GM12878 (cell line): ENCODE results near the gene MYBPC1. TPM values are rescaled to one million over a fixed set of nuclear protein-coding genes. Genes with fewer than 3 reads are reported as not detected.

Experiments
- ATAC-seq: fragments of 200-7000 bp; cut with Tn5 transposase; 3 replicates; pipeline ENCODE4 v1.9.1; 2020; ENCODE audit warnings: mild to moderate bottlenecking, moderate library complexity
- BruUV-seq: library from RNA; stranded (reverse); fragments of 400-500 nt; replicated peaks from 2 replicates; lab custom pipeline; 2021; lab: Mats Ljungman, UMichigan
- CTCF ChIA-PET: fragments of 300-600 bp; sonication (Branson Sonifier 250); formaldehyde crosslinking; extraction: SDS; loops from one replicate; lab custom pipeline; 2021; ENCODE audit warnings: inconsistent platforms; lab: Yijun Ruan, JAX
- POLR2A ChIA-PET: fragments of 350-600 bp; formaldehyde crosslinking; extraction: SDS; loops from one replicate; lab custom pipeline; 2021; ENCODE audit warnings: inconsistent platforms; lab: Charles Lee
- RAD21 ChIA-PET: fragments of 300-600 bp; sonication (Branson Sonifier 250); formaldehyde crosslinking; loops from one replicate; lab custom pipeline; 2023; ENCODE audit warnings: antibody characterized with exemption; ENCODE audit not compliant: unreplicated experiment; lab: Charles Lee
- SMC1A ChIA-PET: fragments of 300-600 bp; sonication (Branson Sonifier 250); formaldehyde crosslinking; loops from one replicate; lab custom pipeline; 2023; ENCODE audit not compliant: unreplicated experiment, uncharacterized antibody; lab: Charles Lee
- DNase-seq: peaks from one replicate; pipeline ENCODE4 v3.0.0-alpha.2; 2011; ENCODE audit warnings: low read depth, low spot score
- FAIRE-seq: peaks from 3 replicates; lab custom pipeline; 2011; peaks lifted over from hg19 to GRCh38; lab: Jason Lieb, UNC
- H2AFZ ChIP-seq: 2 replicates; pipeline ENCODE4 v1.6.0; 2011; ENCODE audit warnings: low read depth, low read length, control low read depth; ENCODE audit not compliant: control insufficient read depth
- H3K27ac ChIP-seq: 2 replicates; pipeline ENCODE4 v1.5.1; 2011; ENCODE audit warnings: control low read depth; ENCODE audit not compliant: control insufficient read depth, insufficient read depth
- H3K27me3 ChIP-seq, 2 experiments: replicated peaks in 1 of 2; 2 replicates each; pipeline versions ENCODE4 v1.6.0 to v1.6.1; 2011; ENCODE audit warnings: low read length in 1 of 2; ENCODE audit not compliant: control insufficient read depth in 2 of 2, insufficient read depth in 2 of 2
- H3K36me3 ChIP-seq, 2 experiments: 2 replicates each; pipeline ENCODE4 v1.5.1; 2011; ENCODE audit warnings: low read length in 1 of 2; ENCODE audit not compliant: control insufficient read depth in 2 of 2, insufficient read depth in 2 of 2
- H3K4me1 ChIP-seq: 2 replicates; pipeline ENCODE4 v1.6.1; 2011; ENCODE audit warnings: mild to moderate bottlenecking, low read length, moderate library complexity, mixed read lengths; ENCODE audit not compliant: control insufficient read depth, insufficient read depth
- H3K4me2 ChIP-seq: 2 replicates; pipeline ENCODE4 v1.6.0; 2011; ENCODE audit warnings: control low read depth; ENCODE audit not compliant: control insufficient read depth, insufficient read depth
- H3K4me3 ChIP-seq: fragments of 200-600 bp; sonication (generic); 2 replicates; pipeline ENCODE4 v1.5.1; 2016
- H3K79me2 ChIP-seq: 2 replicates; pipeline ENCODE4 v1.6.0; 2011; ENCODE audit warnings: low read length; ENCODE audit not compliant: control insufficient read depth, insufficient read depth
- H3K9ac ChIP-seq: 2 replicates; pipeline ENCODE4 v1.8.0; 2011; ENCODE audit warnings: low read length, control low read depth, mixed read lengths; ENCODE audit not compliant: control insufficient read depth, insufficient read depth
- H3K9me3 ChIP-seq: replicated peaks from 3 replicates; pipeline ENCODE4 v1.5.1; 2011; ENCODE audit warnings: mild to moderate bottlenecking, low read length; ENCODE audit not compliant: control insufficient read depth, insufficient read depth
- H4K20me1 ChIP-seq: 2 replicates; pipeline ENCODE4 v1.6.0; 2011; ENCODE audit not compliant: control insufficient read depth, insufficient read depth
- ATF3 ChIP-seq: IDR thresholded peaks from 2 replicates; pipeline ENCODE4 v1.6.1; 2011; ENCODE audit warnings: low read depth, mild to moderate bottlenecking, low read length, moderate library complexity, borderline replicate concordance; ENCODE audit errors: extremely low read depth
- CBFB ChIP-seq: IDR thresholded peaks from 2 replicates; pipeline ENCODE4 v1.6.1; 2016; ENCODE audit warnings: antibody characterized with exemption, low read depth
- HDAC6 ChIP-seq: fragments of 200-600 bp; sonication (generic); IDR thresholded peaks from one replicate; pipeline ENCODE4 v1.8.0; 2017; ENCODE audit warnings: antibody characterized with exemption; ENCODE audit not compliant: unreplicated experiment
- MLLT1 ChIP-seq: fragments of 450-650 bp; IDR thresholded peaks from 2 replicates; pipeline ENCODE4 v1.6.1; 2016; ENCODE audit warnings: mild to moderate bottlenecking
- MYC ChIP-seq: IDR thresholded peaks from 2 replicates; pipeline ENCODE4 v1.6.1; 2011; ENCODE audit warnings: mild to moderate bottlenecking, low read length, moderate library complexity, inconsistent platforms; ENCODE audit not compliant: insufficient read depth, insufficient replicate concordance, insufficient read length, severe bottlenecking
- POLR2A ChIP-seq: IDR thresholded peaks from 2 replicates; pipeline ENCODE4 v1.6.1; 2011; ENCODE audit warnings: low read depth, mild to moderate bottlenecking, low read length
- RCOR1 ChIP-seq: conservative IDR thresholded peaks from 2 replicates; pipeline ENCODE4 v1.6.1; 2012; ENCODE audit warnings: low read depth, low read length, improper control_type of control experiment
- RELB ChIP-seq: fragments of 450-650 bp; IDR thresholded peaks from 2 replicates; pipeline ENCODE4 v1.6.1; 2017; ENCODE audit warnings: low read depth, mild to moderate bottlenecking, moderate library complexity
- REST ChIP-seq: IDR thresholded peaks from 2 replicates; pipeline ENCODE4 v1.6.1; 2012; ENCODE audit warnings: mild to moderate bottlenecking, low read depth, low read length
- SKIL ChIP-seq: fragments of 450-650 bp; IDR thresholded peaks from 2 replicates; pipeline ENCODE4 v1.6.1; 2017; ENCODE audit warnings: mild to moderate bottlenecking, low read depth, inconsistent platforms; ENCODE audit not compliant: poor library complexity, severe bottlenecking
- TBL1XR1 ChIP-seq: IDR thresholded peaks from 2 replicates; pipeline ENCODE4 v1.6.1; 2012; ENCODE audit warnings: low read depth, low read length, improper control_type of control experiment
- WGBS: methylation state at CpG from one replicate; pipeline ENCODE4 v1.1.6; 2016; ENCODE audit warnings: low lambda C conversion rate; ENCODE audit not compliant: insufficient replicate concordance, insufficient coverage; ENCODE audit errors: missing lambda C conversion rate; 5-methylcytosine and 5-hydroxymethylcytosine counted together
- in situ Hi-C: fragments of 300-500 bp; cut with MboI; formaldehyde crosslinking; loops from 9 replicates; pipeline ENCODE4 v1.14.3; 2018; ENCODE audit warnings: mixed read lengths
- intact Hi-C: fragments of 100-400 bp; cut with micrococcal nuclease; formaldehyde crosslinking; loops from one replicate; pipeline ENCODE4 v1.14.2; 2022; ENCODE audit not compliant: unreplicated experiment
- polyA plus RNA-seq, 11 experiments: library from polyadenylated mRNA; depleted of rRNA in 4 of 11; unstranded in 6 of 11; stranded (reverse) in 5 of 11; fragments of >200 nt; fragmentation: Nextera tagmentation in 4 of 11; fragmentation: Illumina TruSeq in 1 of 11; extraction: Ambion mirVana in 4 of 11; extraction: Trizol in 1 of 11; gene quantifications; 1 replicate in 1 of 11; 2 replicates in 10 of 11; pipeline versions ENCODE4 v1.2.1 to v1.2.3, GENCODE V29; 2011 to 2016; ENCODE audit warnings: inconsistent platforms in 2 of 11, missing spikeins in 2 of 11, low read depth in 1 of 11
- total RNA-seq, 4 experiments: library from RNA; depleted of rRNA in 3 of 4; stranded (reverse); fragments of >200 nt in 3 of 4; fragmentation: Illumina TruSeq in 1 of 4; extraction: Trizol in 1 of 4; gene quantifications; 2 replicates each; pipeline versions ENCODE4 v1.2.1 to v1.2.3, GENCODE V29; 2013 to 2021

Gene MYBPC1
- total and polyA plus RNA-seq, 10 of the 15 experiments (the other 5 are each of a cell fraction or from before 2014, with no cell fraction given), result not detected

GRCh38 chr12:101599771-101600484, 5.2 kb downstream of the MYBPC1 start:
- H3K36me3 ChIP-seq, result no peaks in the 10 kb centered on the region
- BruUV-seq, result no TSS peak
- ATAC-seq (no peak), FAIRE-seq (no peak), DNase-seq (no peak)
- H3K4me2 ChIP-seq, result no peak overlapping the region
- ChIA-PET POLR2A (no interaction called here), SMC1A (no interaction called here), RAD21 (no interaction called here), CTCF (no interaction called here)
- no peak overlapping the region for H3K27ac ChIP-seq
- H2AFZ ChIP-seq, result no peak overlapping the region
- no peaks in the 10 kb centered on the region for H3K27me3 ChIP-seq
- intact Hi-C loops, result no loop called here
- in situ Hi-C loops, result no loop called here
- TF ChIP-seq ATF3 (no peak), HDAC6 (no peak), RCOR1 (no peak), MLLT1 (no peak), MYC (no peak), CBFB (no peak), REST (no peak), TBL1XR1 (no peak), SKIL (no peak), RELB (no peak), POLR2A (no peak)
- H3K9ac ChIP-seq, result no peak overlapping the region
- H3K4me3 ChIP-seq, result no peak overlapping the region
- H3K79me2 ChIP-seq, result no peaks in the 10 kb centered on the region
- no peaks in the 10 kb centered on the region for H3K4me1 ChIP-seq
- no peaks in the 10 kb centered on the region for H3K9me3 ChIP-seq
- 31% methylated on average over 5 of the region's 5 CpGs for WGBS
- H4K20me1 ChIP-seq, result no peaks in the 10 kb centered on the region
